ENCODE data around the gene ASZ1. TPM values are rescaled to one million over a fixed set of nuclear protein-coding genes. Genes with fewer than 3 reads are reported as not detected.

The ASZ1 gene
- total RNA-seq, 1 donor from 2014 or later = not detected

DNA sequence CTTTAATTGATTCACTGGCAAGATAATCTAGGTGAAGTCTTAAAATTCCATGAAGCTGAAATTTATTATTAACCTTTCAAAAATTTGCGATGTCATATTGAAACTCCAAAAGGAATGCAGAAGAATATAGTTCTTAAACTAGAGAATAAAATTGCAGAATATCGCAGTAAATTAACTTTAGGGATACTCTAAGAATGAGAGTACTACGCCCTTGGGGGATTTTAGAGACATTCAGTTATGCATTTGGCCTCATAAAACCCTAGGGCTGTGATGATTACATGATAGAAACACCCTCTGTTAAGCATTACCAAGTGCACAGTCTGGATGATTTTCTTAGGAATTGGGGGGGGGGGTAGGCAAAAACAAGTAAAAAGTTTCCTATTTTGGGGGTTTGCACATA is 108.1 kb downstream of the ASZ1 start:
- no peak for DNase-seq (ENCODE audit: low spot score)
- Mint-ChIP-seq H3K4me3 (no peak overlapping the region), H3K4me1 (ENCODE audit: low read depth) (no peaks in the 10 kb centered on the region), H3K27ac (no peak overlapping the region), H3K9me3 (no peaks in the 10 kb centered on the region), H3K36me3 (ENCODE audit: low read depth) (no peaks in the 10 kb centered on the region), H3K27me3 (ENCODE audit: insufficient read depth) (peaks cover 30% of the 10 kb centered on the region)
- intact Hi-C loops (cut with micrococcal nuclease) = no loop called here

DNA sequence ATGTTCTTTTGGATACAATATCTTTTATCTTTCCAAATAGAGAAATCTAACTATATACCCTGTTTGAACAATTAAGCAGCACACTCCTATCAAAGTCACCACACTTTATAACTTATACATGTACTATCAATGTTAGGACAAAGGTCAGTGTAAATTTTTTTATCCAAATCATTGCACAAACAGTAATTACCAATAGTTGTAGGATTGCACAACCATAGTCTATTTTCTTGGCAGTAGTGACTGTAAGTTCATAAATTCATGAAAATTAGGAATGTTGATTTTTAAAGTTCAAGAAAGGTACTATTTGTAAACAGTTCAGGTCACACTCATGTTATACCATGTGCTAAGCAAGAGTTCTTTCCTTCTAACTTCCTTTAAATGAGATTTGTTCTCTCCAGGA is 113.7 kb downstream of the ASZ1 start:
- DNase-seq (ENCODE audit: low spot score) = no peak
- no peaks in the 10 kb centered on the region for H3K36me3 Mint-ChIP-seq (ENCODE audit: low read depth)
- intact Hi-C loops (cut with micrococcal nuclease) = no loop called here
- H3K4me1 Mint-ChIP-seq (ENCODE audit: low read depth) = no peaks in the 10 kb centered on the region
- no peak overlapping the region for H3K27ac Mint-ChIP-seq
- no peaks in the 10 kb centered on the region for H3K9me3 Mint-ChIP-seq
- H3K4me3 Mint-ChIP-seq = no peak overlapping the region
- peaks cover 2% of the 10 kb centered on the region for H3K27me3 Mint-ChIP-seq (ENCODE audit: insufficient read depth)

Other genes with a start within 250 kb of the ASZ1 start
- gene WNT2, start 104.4 kb downstream of the ASZ1 start, total RNA-seq = not detected in 2 replicates
- not detected in 2 replicates for gene CFTR, start 52.5 kb upstream of the ASZ1 start, total RNA-seq

Data from activated T-helper 1 cell treated with anti-CD3 and anti-CD28 coated beads, Interleukin-12 subunit alpha, Interleukin-12 subunit beta, Interleukin-2, Interleukin-4 antibody, amounts not matched to agents 30 ng/mL and 10 ng/mL and 1 ng/mL, durations not matched to agents 14 hours and 24 hours and 36 hours (primary cell).